KOPT-K1 (cell line): ENCODE results near the gene ESD.

Source experiments
- H3K27ac ChIP-seq: fragments of 200-600 bp; sonication (generic); 2 replicates; pipeline ENCODE4 v1.5.1; 2016; ENCODE audit warnings: antibody characterized with exemption, mild to moderate bottlenecking, low read depth, low read length; ENCODE audit not compliant: poor library complexity, severe bottlenecking
- H3K36me3 ChIP-seq: fragments of 200-600 bp; sonication (generic); 2 replicates; pipeline ENCODE4 v1.5.1; 2017; ENCODE audit warnings: antibody characterized with exemption, mild to moderate bottlenecking, low read length, moderate library complexity; ENCODE audit not compliant: insufficient read depth
- H3K9me3 ChIP-seq: fragments of 200-600 bp; sonication (generic); 2 replicates; pipeline ENCODE4 v1.5.1; 2017; ENCODE audit warnings: antibody characterized with exemption, low read length, mild to moderate bottlenecking; ENCODE audit not compliant: insufficient read depth, poor library complexity, severe bottlenecking

Gene ESD

GRCh38 chr13:46745062-46745461 is 51.9 kb downstream of the ESD start:
- Histone ChIP-seq H3K36me3 (peaks cover 66% of the 10 kb centered on the region), H3K27ac (no peak overlapping the region), H3K9me3 (peaks cover 13% of the 10 kb centered on the region)

GRCh38 chr13:46743191-46743590 is 53.8 kb downstream of the ESD start:
- Histone ChIP-seq H3K36me3 (peaks cover 60% of the 10 kb centered on the region), H3K27ac (no peak overlapping the region), H3K9me3 (peaks cover 13% of the 10 kb centered on the region)

- peaks cover 62% of the 10 kb centered on the region for H3K36me3 ChIP-seq
- H3K27ac ChIP-seq, result no peak overlapping the region
- no peaks in the 10 kb centered on the region for H3K9me3 ChIP-seq
These were observed 57.4 kb downstream of the ESD start for GRCh38 chr13:46739447-46740098.

- no peak overlapping the region for H3K27ac ChIP-seq
- H3K9me3 ChIP-seq, result no peaks in the 10 kb centered on the region
- peaks cover 61% of the 10 kb centered on the region for H3K36me3 ChIP-seq
These were observed 58.2 kb downstream of the ESD start for GRCh38 chr13:46738766-46739165.

GRCh38 chr13:46738055-46738454 is 58.9 kb downstream of the ESD start:
- H3K9me3 ChIP-seq, result no peaks in the 10 kb centered on the region
- peaks cover 65% of the 10 kb centered on the region for H3K36me3 ChIP-seq
- H3K27ac ChIP-seq, result no peak overlapping the region

- Histone ChIP-seq H3K9me3 (no peaks in the 10 kb centered on the region), H3K36me3 (peaks cover 65% of the 10 kb centered on the region), H3K27ac (no peak overlapping the region)
These were observed 60.2 kb downstream of the ESD start for GRCh38 chr13:46736541-46737310.

- H3K9me3 ChIP-seq, result no peaks in the 10 kb centered on the region
- no peak overlapping the region for H3K27ac ChIP-seq
- peaks cover 70% of the 10 kb centered on the region for H3K36me3 ChIP-seq
These were observed 61.5 kb downstream of the ESD start for GRCh38 chr13:46735425-46735824.

GRCh38 chr13:46731535-46731934 is 65.4 kb downstream of the ESD start:
- Histone ChIP-seq H3K36me3 (peaks cover 87% of the 10 kb centered on the region), H3K9me3 (no peaks in the 10 kb centered on the region), H3K27ac (no peak overlapping the region)

GRCh38 chr13:46728777-46729176 is 68.2 kb downstream of the ESD start:
- H3K36me3 ChIP-seq, result peaks cover 92% of the 10 kb centered on the region
- H3K27ac ChIP-seq, result no peak overlapping the region
- H3K9me3 ChIP-seq, result no peaks in the 10 kb centered on the region

GRCh38 chr13:46726347-46726746 is 70.6 kb downstream of the ESD start:
- Histone ChIP-seq H3K9me3 (no peaks in the 10 kb centered on the region), H3K36me3 (peaks cover 80% of the 10 kb centered on the region)

More at GRCh38 chr13:46726347-46726746, 70.6 kb downstream of the ESD start:
- H3K27ac ChIP-seq, result no peak overlapping the region
